Stimulated activated naive CD4-positive, alpha-beta T cell treated with Interleukin-2 at 50 U/mL for 16 hours (primary cell): ENCODE results near the gene MLN.

Source experiments
- DNase-seq: peaks from one replicate; lab custom pipeline; 2025; lab: John Stamatoyannopoulos, UW

Gene MLN

DNA sequence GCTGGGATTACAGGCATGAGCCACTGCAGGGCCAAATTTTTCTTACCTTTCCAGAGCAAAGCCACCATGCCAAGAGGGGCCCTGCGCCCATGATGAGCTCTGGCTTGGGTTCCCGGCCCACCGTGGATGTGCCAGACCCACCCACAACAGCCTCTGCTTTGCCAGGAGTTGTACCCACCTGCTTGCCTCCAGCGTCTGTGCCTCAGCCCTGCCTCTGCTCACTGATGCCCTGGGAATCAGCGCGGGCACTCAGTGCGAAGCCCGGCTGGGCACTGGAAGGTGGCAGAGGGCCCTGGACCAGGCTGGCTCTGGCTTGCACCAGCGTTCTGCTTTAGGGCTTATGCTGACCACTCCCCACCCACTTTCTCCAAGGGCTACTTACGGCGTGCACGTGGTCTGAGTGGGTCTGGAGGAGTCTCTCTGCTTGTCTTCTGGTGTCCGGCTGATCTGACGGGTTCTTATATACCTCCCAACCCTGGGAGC, at the start of gene MLN:
Gene MLN, minus strand, starts transcription at position 433 of the 483 bp plus-strand sequence. CDS start 2,840 bp downstream, outside the sequence.
- DNase-seq: no peak

DNA sequence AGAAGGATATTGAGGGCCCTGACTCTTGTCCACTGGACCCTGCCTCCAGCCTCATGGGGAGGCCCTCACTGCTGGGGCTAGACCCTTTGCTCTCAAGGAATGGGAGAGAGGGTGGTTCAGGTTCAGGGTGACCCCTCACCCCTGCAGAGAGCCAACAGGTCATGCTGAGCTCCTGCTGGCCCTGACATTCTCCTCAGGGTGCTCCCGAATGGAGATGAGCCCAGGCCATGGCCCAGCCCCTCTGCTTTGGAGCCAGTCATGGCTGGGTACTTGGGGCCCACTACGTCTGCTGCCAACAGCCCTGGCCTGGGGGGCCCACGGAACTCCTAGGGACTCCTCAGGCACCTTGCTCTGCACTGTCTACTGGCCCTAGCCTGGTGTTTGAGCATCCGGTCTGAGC, 49.2 kb upstream of the MLN start:
- no peak for DNase-seq

DNA sequence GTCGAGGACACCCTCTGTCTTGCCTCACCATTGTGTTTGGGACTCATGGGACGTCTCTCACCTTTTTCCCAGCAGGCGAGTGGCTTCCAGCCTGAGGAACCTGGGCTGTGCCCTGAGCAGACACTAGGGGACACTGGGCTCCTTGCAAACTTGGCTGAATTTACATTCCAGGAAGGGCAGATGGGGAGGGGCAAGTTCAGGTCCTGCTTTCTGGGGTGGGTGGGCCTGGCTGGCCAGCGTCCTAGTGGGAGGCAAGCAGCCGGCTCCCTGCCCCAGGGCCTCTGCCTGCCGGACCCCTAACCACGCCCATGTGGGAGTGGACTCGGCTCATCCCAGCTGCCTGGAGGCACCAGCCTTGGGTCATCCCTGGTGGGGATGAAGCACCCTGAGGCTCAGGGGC, 48.2 kb upstream of the MLN start:
- no peak for DNase-seq

DNA sequence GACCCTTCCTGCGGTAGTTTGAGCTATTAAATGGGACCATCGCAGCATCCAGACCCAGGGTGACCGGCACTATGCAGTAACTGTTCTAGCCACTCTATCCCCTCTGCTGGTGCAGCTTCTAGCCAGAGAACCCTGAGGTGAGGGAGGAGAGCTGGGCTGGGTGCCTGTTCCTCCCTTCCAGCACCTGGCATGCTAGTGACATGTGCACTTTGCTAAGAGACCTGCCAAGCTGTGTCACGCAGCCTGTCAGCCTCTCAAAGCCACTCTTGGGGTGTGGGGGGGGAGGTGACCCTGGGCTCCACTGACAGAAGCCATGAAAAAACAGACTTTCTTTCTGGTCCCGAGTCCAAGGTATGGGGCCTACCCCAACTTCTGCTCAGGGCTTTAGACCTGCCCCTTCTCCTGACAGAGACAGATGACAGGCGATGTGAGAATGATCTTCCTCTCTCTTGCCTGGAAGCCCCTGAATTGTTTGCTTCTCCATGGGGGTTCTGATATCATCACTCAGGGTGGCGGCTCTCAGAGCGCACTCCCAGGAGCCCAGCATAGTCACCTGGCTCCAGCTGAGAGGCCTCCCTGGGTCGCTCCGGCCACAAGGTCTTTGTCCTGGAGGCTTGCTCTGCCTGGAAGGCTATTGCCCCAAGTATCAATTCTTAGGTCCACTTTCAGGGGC, 47.2 kb upstream of the MLN start:
- DNase-seq: no peak

DNA sequence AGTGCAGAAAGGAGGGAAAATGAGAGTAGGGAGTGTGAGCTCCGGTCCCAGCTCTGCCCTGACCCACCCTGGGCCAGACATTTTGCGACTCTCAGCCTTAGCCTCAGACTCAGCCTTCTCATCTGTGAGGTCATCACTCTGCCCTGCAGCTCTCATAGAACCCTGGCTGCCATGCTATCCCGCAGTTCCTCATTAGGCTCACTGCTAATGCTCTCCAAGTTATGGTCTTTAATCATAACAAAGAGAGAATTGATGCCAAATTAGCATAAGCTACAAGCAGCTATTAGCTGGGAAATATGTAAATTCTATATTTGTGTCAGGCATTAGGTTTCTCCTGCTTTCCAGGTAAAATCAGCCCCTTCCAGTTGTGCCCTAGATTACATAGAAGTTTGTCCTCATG, 46.5 kb upstream of the MLN start:
- DNase-seq: no peak

DNA sequence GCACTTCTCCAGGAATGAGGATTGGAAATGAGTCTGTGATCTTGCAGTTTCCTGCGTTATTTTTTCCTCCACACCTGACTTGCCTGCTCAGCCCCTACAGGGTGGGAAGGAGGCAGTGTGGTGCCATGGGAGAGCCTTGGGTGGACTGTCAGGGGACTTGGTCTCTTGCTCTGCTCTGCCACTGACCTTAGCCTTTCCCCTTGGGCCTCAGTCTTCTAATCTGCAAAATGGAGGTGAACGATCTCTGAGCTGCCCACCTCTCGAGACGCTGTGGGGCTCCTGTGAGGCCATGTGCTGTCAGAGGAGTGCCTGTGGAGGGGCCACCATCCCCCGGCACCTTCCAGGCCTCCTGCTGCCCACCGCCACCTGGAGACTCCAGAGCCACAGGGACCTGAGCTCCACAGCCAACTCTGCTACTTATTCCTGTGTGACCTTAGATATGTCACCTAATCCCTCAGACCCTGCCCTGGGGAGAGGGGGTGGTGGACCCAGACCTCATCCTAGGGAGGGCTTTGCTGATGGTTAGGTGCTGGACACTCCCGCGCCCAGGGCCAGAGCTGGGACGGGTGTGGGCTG, 45.8 kb upstream of the MLN start:
- DNase-seq: no peak

- DNase-seq: no peak
Measured at GRCh38 chr6:33848484-33848883, 44.7 kb upstream of the MLN start.

DNA sequence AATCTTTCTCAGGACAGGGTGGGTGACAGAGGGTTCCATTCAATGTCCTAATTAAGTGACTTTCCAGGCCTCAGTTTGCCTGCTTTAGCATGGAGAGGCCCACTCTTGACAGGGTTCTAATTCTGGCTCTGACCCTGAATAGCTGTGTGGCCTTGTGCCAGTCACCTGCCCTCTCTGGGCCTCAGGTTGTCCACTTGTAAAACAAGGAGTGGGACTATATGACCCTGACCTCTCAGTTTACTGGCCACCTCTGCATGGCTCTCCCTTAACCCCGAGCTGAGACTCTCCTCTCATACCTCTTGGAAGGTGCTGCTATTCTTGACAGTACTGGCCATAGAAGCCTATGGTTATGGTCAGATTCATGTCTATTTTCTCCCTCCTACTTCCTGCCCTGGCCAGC, 44.1 kb upstream of the MLN start:
- no peak for DNase-seq

- DNase-seq: no peak
Measured at GRCh38 chr6:33847078-33847477, 43.3 kb upstream of the MLN start.

GRCh38 chr6:33846226-33846625, 42.4 kb upstream of the MLN start:
- DNase-seq: no peak

GRCh38 chr6:33845031-33845745, 41.4 kb upstream of the MLN start:
- DNase-seq: no peak

DNA sequence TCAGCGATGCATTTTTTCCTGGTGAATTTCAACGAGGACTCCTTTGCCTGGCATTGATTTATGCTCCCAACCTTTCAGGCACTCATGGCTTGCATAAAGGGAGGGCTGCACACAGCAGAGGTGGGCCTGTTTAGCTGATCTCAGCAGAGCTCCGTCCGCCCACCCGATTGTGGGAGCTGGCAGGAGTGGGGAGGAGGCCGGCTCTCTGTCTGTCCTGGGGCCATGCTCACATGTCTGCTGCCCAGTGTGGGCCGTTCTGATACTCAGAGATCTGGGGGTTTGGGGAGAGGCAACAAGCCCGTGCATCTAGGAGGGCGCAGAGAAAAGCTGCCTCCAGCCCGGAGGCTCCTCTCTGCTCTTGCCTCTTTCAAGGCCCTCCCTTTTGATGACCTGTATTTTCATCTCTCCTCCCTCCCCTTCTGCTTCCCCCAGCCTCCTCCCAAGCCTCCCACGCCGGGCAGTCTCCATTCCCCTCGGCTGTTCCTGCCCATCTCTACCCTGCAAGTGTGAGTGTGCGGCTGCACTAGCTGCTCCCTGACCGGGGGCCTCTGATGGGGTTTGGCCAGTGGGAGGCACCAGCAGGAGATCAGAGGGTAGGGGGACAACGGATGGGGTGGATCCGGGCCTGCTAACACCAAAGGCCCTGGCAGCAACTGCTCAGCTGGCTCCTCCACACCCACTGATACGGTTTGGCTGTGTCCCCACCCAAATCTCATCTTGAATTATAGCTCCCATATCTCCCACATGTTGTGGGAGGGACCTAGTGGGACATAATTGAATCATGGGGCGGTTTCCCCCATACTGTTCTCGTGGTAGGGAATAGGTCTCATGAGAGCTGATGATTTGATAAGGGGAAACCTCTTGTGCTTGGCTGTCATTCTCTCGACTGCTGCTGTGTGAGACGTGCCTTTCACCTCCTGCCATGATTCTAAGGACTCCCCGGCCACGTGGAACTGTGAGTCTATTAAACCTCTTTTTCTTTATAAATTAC, 39.6 kb upstream of the MLN start:
- DNase-seq: no peak

- no peak for DNase-seq
Measured at GRCh38 chr6:33841868-33842267, 38.1 kb upstream of the MLN start.

- no peak for DNase-seq
Measured at GRCh38 chr6:33841070-33841469, 37.3 kb upstream of the MLN start.

- DNase-seq: peak; percentile 40
Measured at GRCh38 chr6:33840048-33840926, 36.5 kb upstream of the MLN start.

GRCh38 chr6:33839399-33840047, 35.7 kb upstream of the MLN start:
- DNase-seq: no peak

DNA sequence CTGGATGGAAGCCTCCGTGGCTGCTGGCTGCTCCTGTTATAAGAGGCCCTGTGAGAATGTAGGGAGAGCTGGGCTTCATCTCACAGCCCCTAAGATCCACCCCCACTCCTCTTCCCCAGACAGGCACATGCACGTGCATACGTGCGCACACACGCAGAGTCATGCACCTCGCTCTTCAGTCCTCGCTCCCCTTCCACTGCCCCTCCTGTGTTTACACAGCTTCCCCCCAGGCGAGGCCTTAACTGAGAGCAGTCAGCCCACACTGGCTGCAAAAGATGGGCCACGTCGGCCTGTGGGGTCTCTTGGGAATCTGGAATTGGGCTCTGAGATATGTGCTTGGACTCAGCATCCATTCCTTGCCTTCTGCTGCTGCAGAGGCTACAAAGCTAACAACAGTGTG, 35.2 kb upstream of the MLN start:
- DNase-seq: no peak

GRCh38 chr6:33837971-33838665, 34.3 kb upstream of the MLN start:
- DNase-seq: no peak

DNA sequence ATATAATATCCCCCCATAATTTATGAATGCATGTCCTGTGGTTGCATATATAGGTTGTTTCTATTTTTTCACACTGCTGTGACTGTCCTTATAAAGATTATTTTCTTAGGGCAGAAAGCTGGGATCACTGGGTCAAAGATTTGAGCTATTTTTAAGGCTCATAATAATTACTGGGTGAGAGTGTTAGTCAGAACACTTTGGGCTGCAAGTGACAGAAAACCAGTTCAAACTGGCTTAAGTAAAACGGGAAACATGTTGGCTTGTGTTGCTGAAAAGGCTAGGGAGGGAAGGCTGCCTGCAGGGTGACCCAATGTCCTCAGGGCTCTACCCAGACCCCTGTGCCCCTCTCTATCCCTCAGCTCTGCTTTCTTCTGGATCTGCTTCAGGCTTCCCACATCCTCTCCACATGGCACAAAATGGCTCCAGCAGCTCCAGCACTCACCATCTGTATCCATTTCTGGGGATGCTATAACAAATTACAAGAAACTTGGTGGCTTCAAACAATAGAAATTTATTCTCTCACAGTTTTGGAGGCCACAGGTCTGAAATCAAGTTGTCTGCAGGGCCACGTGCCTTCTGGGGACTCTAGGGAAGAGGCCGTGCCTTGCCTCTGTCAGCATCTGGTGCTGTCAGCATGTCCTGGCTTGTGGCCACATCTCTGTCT, 33.1 kb upstream of the MLN start:
- no peak for DNase-seq
